ENCODE measurements around the gene ZNRD2.
A peak's percentile ranks its signal among the peaks of the same experiment; 100 is the strongest.
"Not testable (repeated sequence)": the region's sequence is repeated elsewhere in the genome, so short reads cannot be mapped to it uniquely, and the experiment has no call there.

Gene ZNRD2

GRCh38 chr11:65555693-65556231 lies 14.5 kb upstream of the ZNRD2 start:
- DNase-seq (ENCODE audit: low spot score) = no peak

DNA sequence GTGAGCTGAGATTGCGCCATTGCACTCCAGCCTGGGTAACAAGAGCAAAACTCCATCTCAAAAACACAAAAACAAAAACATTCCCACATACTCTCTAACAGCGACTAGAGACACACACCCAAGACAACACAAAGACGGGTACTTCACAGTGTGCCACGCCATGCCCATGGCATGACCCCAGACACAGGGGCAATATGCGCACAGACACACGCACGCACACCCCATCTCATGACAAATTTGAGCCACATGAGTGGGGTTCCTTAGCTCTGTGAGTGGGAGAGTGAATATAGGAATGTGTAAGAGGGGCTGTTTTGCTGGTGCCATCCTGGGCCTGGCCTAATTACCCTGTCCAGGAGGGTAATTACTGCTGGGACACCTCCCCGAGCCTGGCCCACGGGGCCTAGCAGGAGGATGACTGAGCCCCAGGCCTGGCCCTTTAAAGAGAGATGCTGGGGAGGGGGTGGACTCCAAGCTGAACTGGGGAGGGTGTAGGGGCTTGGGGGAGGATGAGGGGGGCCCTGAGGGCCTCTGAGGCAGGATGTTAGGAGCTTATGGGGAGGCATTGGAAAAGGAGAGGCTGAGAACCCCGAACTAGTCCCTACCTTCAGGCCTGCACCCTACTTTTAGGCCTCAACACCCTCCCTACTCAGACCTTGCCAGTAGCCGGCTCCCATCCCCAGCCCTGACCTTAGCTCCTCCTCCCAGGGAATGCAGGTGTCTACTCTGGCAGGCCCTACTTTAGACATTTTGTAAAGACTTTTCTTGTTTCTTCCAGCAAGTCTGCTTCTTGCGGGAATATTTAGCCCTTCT lies 13.6 kb upstream of the ZNRD2 start:
- DNase-seq (ENCODE audit: low spot score) = no peak

GRCh38 chr11:65557280-65558001 lies 12.8 kb upstream of the ZNRD2 start:
- peak; percentile 75 for DNase-seq (ENCODE audit: low spot score)

DNA sequence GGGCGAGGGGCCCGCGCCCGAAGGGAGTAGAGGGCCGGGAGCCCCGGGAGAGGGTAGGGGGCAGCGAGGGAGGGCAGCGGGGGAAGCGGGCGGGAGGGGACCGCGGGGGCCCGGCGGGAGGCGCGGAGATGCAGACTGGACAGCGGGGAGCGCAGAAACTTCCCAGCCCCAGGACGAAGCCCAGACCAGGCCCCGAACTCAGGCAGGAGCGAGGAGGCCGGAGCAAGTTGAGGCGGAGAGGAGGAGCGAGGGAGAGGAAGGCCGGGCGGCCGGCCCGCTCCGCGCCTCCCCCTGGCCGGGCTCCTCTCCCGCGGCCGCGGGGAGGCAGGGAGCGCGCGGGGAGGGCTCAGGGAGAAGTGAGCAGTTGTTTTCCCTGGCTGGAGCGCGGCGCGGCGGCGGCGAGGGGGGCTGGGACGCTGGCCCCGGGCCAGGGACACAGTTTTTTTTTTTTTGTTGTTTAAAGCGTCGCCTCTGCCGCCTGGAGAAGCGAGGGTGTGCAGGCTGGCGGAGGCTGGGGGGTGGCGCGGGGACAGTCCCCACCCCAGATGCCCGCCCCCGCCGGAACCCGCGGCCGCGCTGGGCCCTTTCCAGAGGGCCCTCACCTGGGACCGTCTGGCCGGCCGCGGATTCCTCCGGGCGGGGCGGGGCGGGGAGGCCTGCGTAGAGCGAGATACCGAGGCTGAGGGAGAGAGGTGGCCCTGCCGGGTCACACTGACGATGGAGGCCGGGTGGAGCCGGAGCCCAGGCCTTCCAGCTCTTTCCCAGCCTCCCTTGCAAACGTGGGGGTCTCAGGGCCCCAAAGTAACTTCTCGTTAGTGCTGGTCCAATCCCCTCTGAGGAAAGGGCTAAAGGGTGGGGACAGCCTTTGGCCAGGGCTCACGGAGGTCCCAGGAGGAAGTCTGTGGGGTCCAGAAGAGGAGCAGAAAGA lies 12.0 kb upstream of the ZNRD2 start, which contains the start of gene LTBP3:
Gene LTBP3 (minus strand): TSS at position 358 of the 928 bp plus-strand sequence. CDS start 400 bp downstream, outside the sequence.
- DNase-seq (ENCODE audit: low spot score) = peak; percentile 74

DNA sequence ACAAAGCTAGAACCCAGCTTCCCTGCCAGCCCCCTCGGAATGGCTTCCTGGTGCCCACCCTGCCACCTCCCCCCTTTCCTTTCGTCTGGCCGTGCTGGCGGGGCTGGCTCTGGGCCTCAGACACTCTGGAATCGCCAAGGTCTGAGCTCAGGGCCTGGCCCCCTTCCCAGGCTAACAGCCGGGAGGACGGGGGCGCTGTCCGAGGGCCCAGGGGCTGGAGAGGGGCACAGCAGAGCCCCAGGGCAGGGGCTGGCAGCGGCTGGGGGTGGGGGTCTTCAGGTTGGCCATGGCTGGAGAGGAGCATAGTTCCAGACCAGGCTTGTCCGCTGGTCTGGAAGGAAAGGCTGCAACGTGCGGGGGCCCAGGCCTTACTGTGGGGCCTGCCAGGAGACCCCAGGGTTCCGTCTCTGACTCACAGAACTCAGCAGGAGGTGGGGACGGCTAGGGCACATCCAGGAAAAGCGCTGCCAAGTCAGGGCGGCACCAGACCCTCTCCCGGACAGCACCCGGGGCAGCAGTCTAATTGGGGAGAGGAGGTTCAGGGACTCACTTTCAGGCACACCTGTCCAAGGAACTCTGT lies 11.3 kb upstream of the ZNRD2 start:
- no peak for DNase-seq (ENCODE audit: low spot score)

- no peak for DNase-seq (ENCODE audit: low spot score)
These were observed 10.7 kb upstream of the ZNRD2 start for GRCh38 chr11:65559535-65559934.

DNA sequence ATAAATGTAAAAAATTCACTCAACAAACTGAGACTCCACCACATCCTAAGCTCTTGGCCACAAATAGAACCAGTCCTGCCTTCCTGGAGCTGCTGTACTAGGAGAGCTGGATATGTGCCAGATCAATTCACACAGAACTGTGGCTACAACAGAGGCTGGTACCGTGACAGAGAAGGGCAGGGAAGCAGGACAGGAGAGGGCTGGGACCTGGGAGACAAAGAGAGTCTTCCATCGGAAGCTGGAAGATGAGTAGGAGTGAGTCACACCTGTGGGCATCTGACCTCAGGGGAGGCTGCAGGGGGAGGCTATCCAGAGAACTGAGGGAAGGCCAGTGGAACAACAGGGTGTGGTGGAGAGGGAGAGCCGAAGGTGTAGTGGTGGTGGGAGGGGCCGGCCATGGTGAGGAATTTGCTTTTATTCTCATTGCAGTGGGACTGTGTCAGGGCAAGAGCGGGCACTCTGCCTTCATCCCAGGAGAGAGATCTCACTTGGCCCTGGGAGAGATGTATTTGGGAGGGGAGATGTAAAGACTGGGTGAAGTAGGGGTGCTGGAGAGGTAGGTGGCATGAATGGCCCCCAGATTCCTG lies 10.2 kb upstream of the ZNRD2 start:
- no peak for DNase-seq (ENCODE audit: low spot score)

GRCh38 chr11:65560555-65561418 lies 9.5 kb upstream of the ZNRD2 start:
- DNase-seq (ENCODE audit: low spot score) = peak; percentile 72

- no peak for DNase-seq (ENCODE audit: low spot score)
These were observed 8.3 kb upstream of the ZNRD2 start for GRCh38 chr11:65562020-65562419.

DNA sequence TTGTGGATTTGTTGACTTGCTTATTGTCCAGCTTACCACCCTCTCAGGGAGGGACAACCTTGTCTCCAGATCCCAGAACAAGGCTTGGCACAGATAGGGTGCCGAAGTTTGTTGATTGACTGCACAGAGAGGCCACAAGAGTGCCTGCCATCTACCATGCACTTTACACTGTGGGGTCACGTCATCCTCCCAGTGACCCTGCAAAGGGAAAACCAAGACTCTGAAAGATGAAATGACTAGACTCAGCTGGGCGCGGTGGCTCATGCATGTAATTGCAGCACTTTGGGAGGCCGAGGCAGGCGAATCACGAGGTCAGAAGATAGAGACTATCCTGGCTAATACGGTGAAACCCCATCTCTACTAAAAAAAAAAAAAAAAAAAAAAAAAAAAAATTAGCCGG lies 7.5 kb upstream of the ZNRD2 start:
- DNase-seq (ENCODE audit: low spot score) = no peak

DNA sequence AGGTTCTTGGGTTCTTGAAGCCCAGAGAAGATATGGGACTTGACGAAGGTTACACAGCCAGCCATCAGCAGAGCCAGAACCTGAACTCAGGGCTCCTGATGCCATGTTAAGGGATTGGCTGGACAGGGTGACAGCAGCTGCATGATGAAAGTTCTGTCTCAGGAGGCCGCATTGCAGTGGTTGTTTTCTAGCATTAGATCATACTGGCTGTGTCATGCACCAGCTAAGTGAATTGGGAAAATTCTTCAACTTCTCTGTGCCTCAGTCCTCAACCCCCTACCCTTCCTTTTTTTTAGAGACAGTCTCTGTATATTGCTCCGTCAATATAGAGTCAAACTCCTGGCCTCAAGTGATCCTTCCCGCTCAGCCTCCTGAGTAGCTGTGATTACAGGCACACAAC lies 6.7 kb upstream of the ZNRD2 start:
- no peak for DNase-seq (ENCODE audit: low spot score)

GRCh38 chr11:65564879-65565559 lies 5.3 kb upstream of the ZNRD2 start:
- DNase-seq (ENCODE audit: low spot score) = not testable (repeated sequence)

DNA sequence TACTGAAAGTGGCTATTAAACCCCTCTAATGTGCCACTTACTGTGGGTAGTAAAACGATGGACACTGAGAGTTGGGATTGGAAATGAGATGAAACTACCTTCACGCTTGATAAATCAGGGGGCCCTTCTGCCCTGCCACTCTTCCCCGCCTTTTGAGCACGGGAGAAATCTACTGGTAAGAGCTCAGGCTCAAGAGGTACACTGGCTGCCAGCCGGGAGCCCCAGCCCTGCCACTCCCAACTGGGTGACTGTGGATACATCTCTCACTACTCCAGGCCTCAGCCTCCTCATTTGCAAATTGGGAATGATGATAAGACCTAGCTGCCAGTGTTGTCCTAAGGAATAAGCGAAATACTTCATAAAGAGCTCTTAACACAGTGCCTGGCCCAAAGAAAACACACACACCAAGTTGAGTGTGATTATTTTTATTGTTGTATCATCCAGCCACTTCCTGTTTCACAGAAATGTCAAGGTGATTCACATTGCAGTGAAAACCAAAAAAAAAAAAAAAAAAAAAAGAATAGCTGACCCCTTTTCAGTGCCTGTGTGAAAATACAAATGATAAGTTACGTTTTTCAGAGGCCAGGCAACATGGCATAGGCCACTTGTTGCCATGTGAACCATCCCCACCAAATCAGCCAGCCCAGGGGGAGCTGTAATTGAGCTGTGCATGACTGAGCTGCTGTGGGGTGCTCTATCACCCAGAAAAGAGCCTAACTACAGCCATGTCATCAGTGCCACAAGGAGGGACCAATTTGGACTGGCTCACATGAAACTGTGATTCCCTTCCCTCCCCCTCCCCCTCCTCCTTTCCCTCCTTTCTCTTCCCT lies 4.4 kb upstream of the ZNRD2 start:
- no peak for DNase-seq (ENCODE audit: low spot score)

DNA sequence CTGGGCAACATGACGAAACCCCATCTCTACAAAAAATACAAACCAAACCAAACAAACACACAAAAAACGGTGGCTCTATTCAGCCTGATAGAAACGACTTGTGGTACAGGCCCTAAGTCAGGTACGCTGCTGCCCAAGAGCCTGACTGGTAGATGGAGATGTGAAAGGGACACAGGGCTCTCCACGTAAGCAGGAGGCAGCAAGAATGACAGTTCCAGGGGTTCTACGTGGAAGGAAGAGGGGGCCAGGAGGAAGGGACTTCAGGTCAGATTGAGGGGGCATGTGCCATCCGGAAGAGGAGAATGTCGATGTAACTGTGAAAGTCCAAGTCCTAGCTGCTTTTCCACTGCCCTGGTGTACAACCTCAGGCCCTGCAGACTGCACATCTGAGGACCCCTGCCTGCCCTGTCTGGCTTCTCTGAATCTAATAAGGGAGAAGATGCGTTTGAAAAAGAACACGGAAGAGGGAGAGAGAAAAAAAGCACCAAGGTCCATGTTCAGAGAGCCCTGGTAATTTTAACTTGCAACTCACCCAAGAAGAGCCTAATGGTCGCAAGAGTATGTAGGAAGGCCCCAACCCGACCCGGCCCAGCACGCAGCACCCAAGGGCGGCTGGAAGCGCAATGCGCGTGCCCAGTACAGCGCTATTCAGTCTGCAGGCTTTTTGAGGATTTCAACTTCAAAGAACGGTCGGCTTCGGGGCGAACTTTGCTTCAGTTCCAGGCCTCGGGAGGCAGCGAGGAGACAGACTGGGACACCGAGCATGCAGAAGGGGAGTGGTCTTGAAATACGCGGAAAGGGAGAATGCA lies 909 bp upstream of the ZNRD2 start:
- no peak for DNase-seq (ENCODE audit: low spot score)

GRCh38 chr11:65571420-65571819 lies 1.1 kb downstream of the ZNRD2 start:
- DNase-seq (ENCODE audit: low spot score) = no peak

DNA sequence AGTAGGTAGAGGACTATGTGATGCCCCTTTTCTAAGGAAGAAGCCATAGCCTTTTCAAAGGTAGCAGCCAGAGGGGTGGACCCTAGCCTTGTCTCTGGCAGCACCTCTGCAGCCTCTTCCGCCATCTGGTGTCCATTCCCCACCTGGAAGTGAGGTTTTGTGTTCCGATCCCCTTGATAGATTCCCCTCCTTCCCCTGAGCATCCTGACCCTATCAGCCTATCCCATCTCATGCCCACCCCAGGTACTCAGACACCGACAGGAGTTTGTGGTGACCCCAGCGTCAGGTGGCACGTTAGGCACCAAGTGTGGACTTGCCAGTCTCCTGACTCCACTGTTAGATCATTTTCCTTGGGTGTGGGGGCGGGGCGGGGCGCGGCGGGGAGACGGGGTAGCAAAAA lies 1.7 kb downstream of the ZNRD2 start:
- DNase-seq (ENCODE audit: low spot score) = no peak

DNA sequence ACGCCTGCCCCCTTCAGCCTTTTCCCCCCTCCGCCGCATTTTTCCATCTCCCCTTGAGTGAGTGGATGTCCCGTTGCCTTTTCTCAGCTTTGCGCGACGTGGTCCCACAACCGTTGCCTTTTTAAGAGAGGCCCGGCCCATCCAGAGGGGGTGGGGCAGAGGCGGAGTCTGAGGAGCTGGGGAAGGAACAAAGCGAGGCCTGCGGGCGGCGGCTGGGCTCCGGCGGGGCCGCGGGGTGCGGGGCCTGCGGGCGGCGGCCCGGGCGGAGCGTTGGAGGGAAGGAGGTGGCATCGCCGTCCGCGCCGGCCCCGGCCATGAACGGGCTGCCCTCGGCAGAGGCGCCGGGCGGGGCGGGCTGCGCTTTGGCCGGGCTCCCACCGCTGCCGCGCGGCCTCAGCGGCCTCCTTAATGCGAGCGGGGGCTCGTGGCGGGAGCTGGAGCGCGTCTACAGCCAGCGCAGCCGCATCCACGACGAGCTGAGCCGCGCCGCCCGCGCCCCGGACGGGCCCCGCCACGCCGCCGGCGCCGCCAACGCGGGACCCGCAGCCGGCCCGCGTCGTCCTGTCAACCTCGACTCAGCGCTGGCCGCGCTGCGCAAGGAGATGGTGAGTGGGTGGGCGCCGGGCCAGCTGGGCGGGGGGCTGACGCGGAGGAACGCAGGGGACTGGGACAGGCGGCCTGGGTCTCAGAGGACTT lies 2.2 kb downstream of the ZNRD2 start, which contains the start of gene FAM89B:
Gene FAM89B (plus strand): TSS at position 183 of the 696 bp plus-strand sequence. CDS start 132 bp downstream, at position 315.
- peak; percentile 89 for DNase-seq (ENCODE audit: low spot score)
